ENCODE results near the gene LYSET. TPM values are rescaled to one million over a fixed set of nuclear protein-coding genes. Genes with fewer than 3 reads are reported as not detected.
A peak's percentile ranks its signal among the peaks of the same experiment; 100 is the strongest.

The LYSET gene
- total RNA-seq, 1 donor from 2014 or later, result 17.2 TPM

- Histone ChIP-seq H3K4me1 (peaks cover 18% of the 10 kb centered on the region), H3K9ac (no peak overlapping the region), H3K27me3 (no peaks in the 10 kb centered on the region), H3K4me2 (no peak overlapping the region), H3K36me3 (no peaks in the 10 kb centered on the region), H3K27ac (no peak overlapping the region), H3K4me3 (no peak overlapping the region), H4K20me1 (ENCODE audit: low read depth) (no peaks in the 10 kb centered on the region), H3K79me2 (ENCODE audit: low read depth) (no peaks in the 10 kb centered on the region), H2AFZ (replicated peaks) (no peak overlapping the region), H3K9me3 (ENCODE audit: low read depth) (no peaks in the 10 kb centered on the region), H3F3A (ENCODE audit: low read depth) (peaks cover 6% of the 10 kb centered on the region)
- Mint-ChIP-seq H3K9me3 (no peaks in the 10 kb centered on the region), H3K27ac (no peak overlapping the region), H3K4me1 (peaks cover 21% of the 10 kb centered on the region), H3K27me3 (ENCODE audit: insufficient read depth, low read depth) (no peaks in the 10 kb centered on the region), H3K4me3 (no peak overlapping the region), H3K36me3 (no peaks in the 10 kb centered on the region)
- TF ChIP-seq EZH2phosphoT487 (IDR thresholded peaks at IDR 0.05) (no peak), EZH2 (IDR thresholded peaks at IDR 0.05) (no peak), CTCF (IDR thresholded peaks at IDR 0.05) (no peak)
- no peak for DNase-seq (ENCODE audit: low spot score)
These were observed 36.1 kb upstream of the LYSET start for GRCh38 chr14:93148979-93149378.

GRCh38 chr14:93150227-93151208, 34.6 kb upstream of the LYSET start:
- H3K27me3 ChIP-seq, result no peaks in the 10 kb centered on the region
- no peak overlapping the region for H3K27ac ChIP-seq
- no peaks in the 10 kb centered on the region for H3K27me3 Mint-ChIP-seq (ENCODE audit: insufficient read depth, low read depth)
- H3K9me3 Mint-ChIP-seq, result no peaks in the 10 kb centered on the region
- no peak overlapping the region for H3K4me3 ChIP-seq
- no peak for TF ChIP-seq CTCF (IDR thresholded peaks at IDR 0.05)
- TF ChIP-seq EZH2phosphoT487 (IDR thresholded peaks at IDR 0.05), result no peak
- TF ChIP-seq EZH2 (IDR thresholded peaks at IDR 0.05), result no peak
- no peaks in the 10 kb centered on the region for H4K20me1 ChIP-seq (ENCODE audit: low read depth)
- no peaks in the 10 kb centered on the region for H3K36me3 Mint-ChIP-seq
- peak; percentile 64 for DNase-seq (ENCODE audit: low spot score)
- no peak overlapping the region for H3K9ac ChIP-seq
- H3F3A ChIP-seq (ENCODE audit: low read depth), result peaks cover 6% of the 10 kb centered on the region
- peak overlapping the region; percentile 23 for H3K4me2 ChIP-seq
- no peaks in the 10 kb centered on the region for H3K9me3 ChIP-seq (ENCODE audit: low read depth)
- peak overlapping the region; percentile 63 for H2AFZ ChIP-seq (replicated peaks)
- H3K79me2 ChIP-seq (ENCODE audit: low read depth), result no peaks in the 10 kb centered on the region
- H3K27ac Mint-ChIP-seq, result peak overlapping the region; percentile 78
- H3K4me1 ChIP-seq, result peaks cover 18% of the 10 kb centered on the region
- H3K36me3 ChIP-seq, result no peaks in the 10 kb centered on the region
- peaks cover 21% of the 10 kb centered on the region for H3K4me1 Mint-ChIP-seq
- H3K4me3 Mint-ChIP-seq, result peak overlapping the region; percentile 50

- no peaks in the 10 kb centered on the region for H3K27me3 ChIP-seq
- Mint-ChIP-seq H3K9me3 (no peaks in the 10 kb centered on the region), H3K4me1 (peaks cover 21% of the 10 kb centered on the region), H3K36me3 (no peaks in the 10 kb centered on the region), H3K27me3 (ENCODE audit: insufficient read depth, low read depth) (no peaks in the 10 kb centered on the region), H3K27ac (no peak overlapping the region), H3K4me3 (no peak overlapping the region)
- no peak overlapping the region for H3K27ac ChIP-seq
- no peak overlapping the region for H3K4me3 ChIP-seq
- no peak for TF ChIP-seq EZH2 (IDR thresholded peaks at IDR 0.05)
- no peak for TF ChIP-seq EZH2phosphoT487 (IDR thresholded peaks at IDR 0.05)
- no peak for TF ChIP-seq CTCF (IDR thresholded peaks at IDR 0.05)
- peaks cover 7% of the 10 kb centered on the region for H3F3A ChIP-seq (ENCODE audit: low read depth)
- H3K4me1 ChIP-seq, result peaks cover 18% of the 10 kb centered on the region
- H3K9ac ChIP-seq, result no peak overlapping the region
- no peak for DNase-seq (ENCODE audit: low spot score)
- no peaks in the 10 kb centered on the region for H3K36me3 ChIP-seq
- no peak overlapping the region for H3K4me2 ChIP-seq
- H4K20me1 ChIP-seq (ENCODE audit: low read depth), result no peaks in the 10 kb centered on the region
- no peak overlapping the region for H2AFZ ChIP-seq (replicated peaks)
- H3K79me2 ChIP-seq (ENCODE audit: low read depth), result no peaks in the 10 kb centered on the region
- no peaks in the 10 kb centered on the region for H3K9me3 ChIP-seq (ENCODE audit: low read depth)
These were observed 32.0 kb upstream of the LYSET start for GRCh38 chr14:93153121-93153520.

Data from neural progenitor cell (in vitro differentiated cells).